ENCODE measurements around the gene CNOT9. TPM values are rescaled to one million over a fixed set of nuclear protein-coding genes. Genes with fewer than 3 reads are reported as not detected.

Gene CNOT9
- total and polyA plus RNA-seq, 10 of the 15 experiments (the other 5 are each of a cell fraction or from before 2014, with no cell fraction given) = 51.0 to 172 (median 98.2) TPM

GRCh38 chr2:218627939-218628338 lies 59.3 kb downstream of the CNOT9 start (continued):
- TF ChIP-seq ZBTB4 (CRISPR knock-in tag; IDR thresholded peaks at IDR 0.05) (no peak), ZNF207 (IDR thresholded peaks at IDR 0.05; ENCODE audit: borderline replicate concordance) (no peak), PRDM15 (CRISPR knock-in tag; IDR thresholded peaks at IDR 0.05) (no peak), HCFC1 (IDR thresholded peaks at IDR 0.05; ENCODE audit: low read length) (no peak), NRF1 (conservative IDR thresholded peaks at IDR 0.05; ENCODE audit: low read depth, low read length) (no peak)

- Histone ChIP-seq H2AFZ (ENCODE audit: control insufficient read depth, low read depth, low read length) (no peak overlapping the region), H3K27ac (ENCODE audit: control insufficient read depth, insufficient read depth) (no peak overlapping the region), H3K79me2 (ENCODE audit: control insufficient read depth, insufficient read depth, low read length) (no peaks in the 10 kb centered on the region), H3K9me3 (replicated peaks; ENCODE audit: control insufficient read depth, insufficient read depth, low read length) (no peaks in the 10 kb centered on the region), H3K4me2 (ENCODE audit: control insufficient read depth, insufficient read depth) (no peak overlapping the region), H3K9ac (ENCODE audit: control insufficient read depth, insufficient read depth, low read length) (no peak overlapping the region), H3K4me1 (ENCODE audit: control insufficient read depth, insufficient read depth, low read length) (no peaks in the 10 kb centered on the region), H3K36me3 (ENCODE audit: control insufficient read depth in 2 of 2, insufficient read depth in 2 of 2, low read length in 1 of 2) (peaks cover 2 to 8% of the 10 kb centered on the region in 2 experiments; a peak in 3 of 4 replicates), H4K20me1 (ENCODE audit: control insufficient read depth, insufficient read depth) (no peaks in the 10 kb centered on the region), H3K4me3 (no peak overlapping the region), H3K27me3 (replicated peaks in 1 of 2; ENCODE audit: control insufficient read depth in 2 of 2, insufficient read depth in 2 of 2, low read length in 1 of 2) (no peaks in the 10 kb centered on the region)
- no TSS peak for BruUV-seq (replicated peaks)
- SMC1A ChIA-PET (ENCODE audit: uncharacterized antibody, unreplicated experiment) = no interaction called here
- in situ Hi-C loops (cut with MboI) (no loop called here), intact Hi-C loops (cut with micrococcal nuclease; ENCODE audit: unreplicated experiment) (no loop called here)
- RAD21 ChIA-PET (ENCODE audit: unreplicated experiment) = no interaction called here
- POLR2A ChIA-PET = no interaction called here
- 75% methylated on average over 4 of the region's 4 CpGs for WGBS (ENCODE audit: insufficient coverage, insufficient replicate concordance, low lambda C conversion rate, missing lambda C conversion rate)
- CTCF ChIA-PET = interaction anchor here (0.6 to 1.2 kb wide), 2 partner anchors 12 to 23 kb away, joined by 3 to 4 read pairs; no protein-coding TSS in a partner anchor
- ATAC-seq (no peak), FAIRE-seq (no peak), DNase-seq (ENCODE audit: low read depth, low spot score) (no peak)
- TF ChIP-seq SUZ12 (IDR thresholded peaks at IDR 0.05; ENCODE audit: unreplicated experiment) (no peak), NFXL1 (IDR thresholded peaks at IDR 0.05; ENCODE audit: borderline replicate concordance) (no peak), E2F4 (IDR thresholded peaks at IDR 0.05; ENCODE audit: low read depth, low read length) (no peak), MYB (IDR thresholded peaks at IDR 0.05; ENCODE audit: borderline replicate concordance, low read depth, low read length) (no peak), KDM1A (IDR thresholded peaks at IDR 0.05; ENCODE audit: borderline replicate concordance) (no peak), PML (IDR thresholded peaks at IDR 0.05; ENCODE audit: low read length) (no peak), MTA3 (IDR thresholded peaks at IDR 0.05; ENCODE audit: borderline replicate concordance, low read length) (no peak), TCF3 (IDR thresholded peaks at IDR 0.05; ENCODE audit: borderline replicate concordance, insufficient read depth, low read depth, low read length) (no peak), ZNF24 (IDR thresholded peaks at IDR 0.05) (no peak), SUPT20H (IDR thresholded peaks at IDR 0.05; ENCODE audit: borderline replicate concordance, control insufficient read depth, low read depth, low read length) (no peak)
Observed at GRCh38 chr2:218631837-218632236, 63.2 kb downstream of the CNOT9 start.

All from GM12878 (cell line).